GM10847 (cell line): ENCODE measurements around the gene TNFRSF17.

ENCODE experiments used
- POLR2A ChIP-seq: IDR thresholded peaks from 2 replicates; pipeline ENCODE4 v1.6.1; 2011; ENCODE audit not compliant: insufficient read length; ENCODE audit errors: extremely low read depth

Gene TNFRSF17

DNA sequence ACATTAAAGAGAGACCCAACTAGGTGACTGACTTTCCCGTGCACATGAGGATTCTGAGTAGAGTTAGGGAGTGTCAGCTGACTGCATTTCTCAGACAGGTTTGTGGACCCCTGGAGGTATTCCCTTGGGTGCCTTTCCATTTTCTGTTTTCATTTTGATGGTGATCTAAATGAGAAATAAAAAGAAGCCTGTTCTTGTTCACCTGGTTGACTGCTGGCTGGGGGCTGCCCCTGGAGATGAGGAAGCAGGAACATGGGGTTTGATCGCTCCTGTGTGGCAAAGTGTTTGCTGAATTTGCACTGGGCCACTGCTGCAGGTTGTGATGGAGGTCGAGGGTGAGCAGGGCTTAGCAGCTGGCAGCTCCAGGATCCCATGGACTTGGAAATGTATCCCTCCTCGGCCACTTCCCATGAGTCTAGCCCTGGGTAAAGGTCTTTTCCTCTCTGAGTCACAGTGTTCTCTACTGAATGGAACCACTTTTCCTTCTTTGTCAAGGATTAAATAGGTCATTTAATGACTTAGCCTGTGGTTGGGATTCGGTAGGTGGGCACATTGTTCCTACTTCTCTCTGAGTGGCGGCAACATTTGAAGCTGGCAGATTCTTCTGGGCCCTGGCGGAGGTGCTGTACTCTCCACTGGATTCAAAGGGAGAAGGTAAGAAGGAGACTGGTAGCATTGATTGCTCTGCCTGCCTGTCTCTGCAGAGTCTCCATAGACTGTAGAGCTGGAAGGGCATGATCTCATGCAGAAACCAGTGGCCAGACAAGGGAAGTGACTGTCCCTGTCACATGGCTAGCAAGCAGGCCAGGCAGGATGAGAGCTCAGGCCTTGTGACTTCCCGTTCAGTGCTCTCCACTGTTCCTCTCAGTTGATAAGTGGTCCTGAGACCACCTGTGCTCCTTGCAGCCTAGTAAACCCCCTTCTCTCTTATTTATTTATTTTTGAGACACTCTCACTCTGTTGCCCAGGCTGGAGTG lies 29.4 kb downstream of the TNFRSF17 start:
- TF ChIP-seq POLR2A, result no peak

GRCh38 chr16:11996433-11997330 lies 31.7 kb downstream of the TNFRSF17 start:
- TF ChIP-seq POLR2A, result no peak

- TF ChIP-seq POLR2A, result no peak
These were observed 35.0 kb downstream of the TNFRSF17 start for GRCh38 chr16:12000032-12000431.

DNA sequence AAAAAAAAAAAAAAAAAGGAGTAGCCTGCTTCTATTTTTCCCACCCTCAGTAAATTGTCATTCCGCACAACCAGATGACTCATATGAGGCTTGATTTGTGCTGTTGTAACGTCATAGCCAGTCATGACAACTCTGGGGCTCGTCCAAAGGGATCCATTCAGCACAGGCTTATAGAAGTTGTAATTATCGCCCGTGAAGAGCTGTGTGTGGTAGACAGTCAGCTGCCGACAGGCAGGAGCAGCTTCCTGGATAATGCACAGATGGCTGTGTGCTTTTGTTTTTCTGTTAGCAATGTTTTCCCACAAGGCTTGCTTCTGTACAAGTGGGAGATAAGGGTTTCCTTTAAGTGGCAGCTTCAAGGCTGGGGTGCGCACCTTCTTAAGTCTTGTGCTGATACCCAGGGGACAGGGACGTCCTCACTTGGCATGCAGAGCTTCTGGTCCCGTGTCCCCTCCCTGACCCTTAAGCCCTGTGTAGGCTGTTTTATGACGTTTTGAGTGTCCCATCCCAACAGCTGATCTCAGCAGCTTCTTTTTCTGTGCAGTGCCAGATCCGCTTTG lies 37.5 kb downstream of the TNFRSF17 start:
- no peak for TF ChIP-seq POLR2A

GRCh38 chr16:12006637-12007036 lies 41.6 kb downstream of the TNFRSF17 start:
- no peak for TF ChIP-seq POLR2A

- TF ChIP-seq POLR2A, result no peak
These were observed 44.5 kb downstream of the TNFRSF17 start for GRCh38 chr16:12009462-12009861.

GRCh38 chr16:12009922-12010321 lies 44.9 kb downstream of the TNFRSF17 start:
- no peak for TF ChIP-seq POLR2A

DNA sequence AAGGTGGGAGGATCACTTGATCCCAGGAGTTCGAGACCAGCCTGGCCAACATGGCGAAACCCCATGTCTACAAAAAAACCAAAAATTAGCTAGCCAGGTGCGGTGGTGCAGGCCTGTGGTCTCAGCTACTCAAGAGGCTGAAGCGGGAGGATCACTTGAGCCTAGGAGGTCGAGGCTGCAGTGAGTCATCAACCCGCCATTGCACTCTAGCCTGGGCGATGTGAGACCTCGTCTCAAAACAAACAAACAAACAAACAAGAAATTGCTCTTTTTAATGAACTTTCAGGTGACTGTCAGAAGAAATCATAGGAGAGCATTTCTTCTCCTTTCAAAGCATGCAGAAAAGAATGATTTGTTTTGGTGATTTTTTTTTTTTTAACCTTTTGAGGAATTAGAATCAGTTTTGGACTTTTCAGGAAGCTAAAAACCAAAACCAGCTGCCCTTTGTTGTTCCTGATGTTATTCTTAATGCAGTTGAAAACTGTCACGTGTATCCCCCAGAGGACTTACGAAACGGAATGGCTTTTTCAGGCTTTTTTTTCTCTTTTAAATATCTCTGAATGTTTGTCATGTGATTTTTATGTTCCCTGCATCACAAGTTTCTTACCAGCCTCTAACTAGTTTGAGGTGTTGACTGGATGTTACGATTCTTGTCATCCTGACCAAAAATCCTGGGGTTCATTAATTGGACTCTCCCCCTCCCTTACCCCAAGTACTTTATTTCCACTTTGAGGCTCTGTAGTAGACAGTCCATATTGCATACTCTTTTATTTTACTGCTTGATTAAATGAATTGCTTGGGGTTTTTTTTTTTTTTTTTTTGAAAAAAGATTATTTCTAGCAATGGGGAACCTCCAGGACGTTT lies 45.6 kb downstream of the TNFRSF17 start:
- TF ChIP-seq POLR2A, result no peak

DNA sequence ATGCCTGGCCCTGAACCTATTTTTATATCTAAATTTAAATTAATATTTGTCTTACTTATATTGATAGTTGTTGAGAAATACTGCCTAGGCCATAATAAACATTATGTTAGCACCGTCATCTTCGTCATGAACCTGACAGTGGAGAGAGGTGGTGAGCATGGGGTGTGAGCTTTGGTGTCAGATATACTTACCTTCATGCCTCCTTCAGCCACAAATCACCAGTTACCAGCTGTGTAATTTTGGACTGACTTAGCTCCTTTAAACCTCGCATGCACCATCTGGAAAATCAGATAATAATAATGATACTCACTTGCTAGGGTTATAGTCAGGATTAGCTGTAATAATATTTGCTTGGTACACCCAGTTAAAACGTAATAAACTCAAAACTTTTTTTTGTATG lies 46.6 kb downstream of the TNFRSF17 start:
- TF ChIP-seq POLR2A, result no peak

DNA sequence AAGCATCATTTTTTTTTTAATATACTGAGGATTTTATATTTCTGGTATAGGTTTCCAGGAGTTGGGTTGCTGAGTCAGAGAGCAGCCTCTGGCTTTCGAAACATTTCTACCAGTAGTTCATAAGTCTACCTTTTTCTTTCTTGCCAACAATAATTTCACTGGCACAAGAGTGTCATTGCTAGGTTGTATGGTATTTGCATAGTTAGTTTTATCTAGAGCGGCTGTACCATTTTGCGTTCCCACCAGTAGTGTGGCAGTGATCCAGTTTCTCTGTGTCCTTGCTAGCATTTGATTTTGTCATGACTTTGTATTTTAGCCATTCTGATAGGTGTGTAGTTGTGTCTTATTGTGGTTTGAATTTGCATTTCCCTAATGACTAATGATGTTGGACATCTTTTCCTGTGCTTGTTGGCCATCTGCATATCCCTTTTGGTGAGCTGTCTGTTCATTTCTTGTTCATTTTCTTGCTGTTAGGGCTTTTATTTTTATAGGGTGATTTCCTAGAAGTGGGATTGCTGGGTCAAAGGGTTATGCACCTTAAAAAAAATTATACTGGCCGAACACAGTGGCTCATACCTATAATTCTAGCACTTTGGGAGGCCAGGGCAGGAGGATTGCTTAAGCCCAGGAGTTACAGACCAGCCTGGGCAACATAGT lies 51.4 kb downstream of the TNFRSF17 start:
- TF ChIP-seq POLR2A, result no peak

DNA sequence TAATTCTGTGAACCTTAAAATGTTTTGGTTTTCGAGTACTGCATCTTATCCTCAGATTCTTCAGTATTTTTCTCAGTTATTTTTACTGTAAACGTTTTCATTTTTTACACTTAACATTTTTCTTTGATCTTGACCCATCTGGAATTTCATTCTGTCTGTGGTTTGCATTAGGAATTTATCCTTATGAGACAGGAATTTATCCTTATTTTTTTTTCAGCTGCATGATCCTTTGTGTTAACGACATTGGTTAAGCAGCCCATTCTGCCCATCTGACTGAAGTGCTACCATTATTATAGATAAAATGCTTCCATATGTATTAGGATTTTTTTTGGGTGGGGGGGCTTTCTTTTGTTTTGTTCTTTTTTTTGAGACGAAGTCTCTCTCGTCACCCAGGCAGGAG lies 52.5 kb downstream of the TNFRSF17 start:
- TF ChIP-seq POLR2A, result no peak
